Right atrium auricular region (tissue), 2 donors: Measurements from ENCODE around the gene MMS22L. TPM values are rescaled to one million over a fixed set of nuclear protein-coding genes. Genes with fewer than 3 reads are reported as not detected.

Experiments used
- DNase-seq: peaks from one replicate; pipeline ENCODE4 v3.0.0-alpha.2; 2019; ENCODE audit warnings: low spot score
- H3K27ac ChIP-seq, 2 donors: fragments of 200-600 bp; sonication (generic); 1 replicate in 1 of 2; 2 replicates in 1 of 2; pipeline ENCODE4 v1.5.1; 2016 to 2019
- H3K27me3 ChIP-seq, 2 donors: fragments of 200-600 bp; sonication (generic); one replicate each; pipeline versions ENCODE4 v1.5.1 to v1.6.0; 2017 to 2019
- H3K36me3 ChIP-seq: fragments of 200-600 bp; sonication (generic); one replicate; pipeline ENCODE4 v1.5.1; 2016
- H3K4me1 ChIP-seq, 2 donors: fragments of 200-600 bp; sonication (generic); one replicate each; pipeline versions ENCODE4 v1.5.1 to v1.6.0; 2017 to 2019
- H3K4me3 ChIP-seq, 2 donors: fragments of 200-600 bp; sonication (generic); 1 replicate in 1 of 2; 2 replicates in 1 of 2; pipeline ENCODE4 v1.5.1; 2017 to 2019; ENCODE audit warnings: mild to moderate bottlenecking in 1 of 2, moderate library complexity in 1 of 2
- H3K9me3 ChIP-seq, 2 donors: fragments of 200-600 bp; sonication (generic); one replicate each; pipeline ENCODE4 v1.5.1; 2019
- total RNA-seq, 2 donors: library from RNA; depleted of rRNA; stranded (reverse); fragments of >200 nt; gene quantifications; one replicate each; pipeline ENCODE4 v1.1.0, GENCODE V29; 2016
- TF ChIP-seq, protein P1 (sequence below), 2 donors: fragments of 200-600 bp; sonication (generic); IDR thresholded peaks; one replicate each; pipeline ENCODE4 v1.5.1; 2019; ENCODE audit warnings: antibody characterized with exemption in 2 of 2

MMS22L gene
- total RNA-seq, 2 donors from 2014 or later, result 1.1 to 4.0 TPM

DNA sequence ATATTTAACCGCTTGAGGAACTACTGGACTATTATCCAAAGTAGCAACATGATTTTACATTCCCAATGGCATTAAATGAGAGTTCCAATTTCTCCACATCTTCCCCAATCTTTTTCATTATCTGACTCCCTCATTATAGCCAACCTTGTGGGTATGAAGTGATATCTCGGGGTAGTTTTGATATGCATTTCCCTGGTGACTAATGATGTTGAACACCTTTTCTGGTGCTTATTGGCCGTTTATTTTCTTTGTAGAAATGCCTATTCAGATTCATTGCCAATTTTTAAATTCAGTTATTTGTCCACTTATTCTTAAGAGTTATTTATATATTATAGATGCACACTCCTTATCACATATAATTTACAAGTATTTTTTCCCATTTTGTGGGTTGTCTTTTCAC, 129.0 kb downstream of the MMS22L start:
- no peak overlapping the region for H3K4me3 ChIP-seq
- TF ChIP-seq, protein P1, sequence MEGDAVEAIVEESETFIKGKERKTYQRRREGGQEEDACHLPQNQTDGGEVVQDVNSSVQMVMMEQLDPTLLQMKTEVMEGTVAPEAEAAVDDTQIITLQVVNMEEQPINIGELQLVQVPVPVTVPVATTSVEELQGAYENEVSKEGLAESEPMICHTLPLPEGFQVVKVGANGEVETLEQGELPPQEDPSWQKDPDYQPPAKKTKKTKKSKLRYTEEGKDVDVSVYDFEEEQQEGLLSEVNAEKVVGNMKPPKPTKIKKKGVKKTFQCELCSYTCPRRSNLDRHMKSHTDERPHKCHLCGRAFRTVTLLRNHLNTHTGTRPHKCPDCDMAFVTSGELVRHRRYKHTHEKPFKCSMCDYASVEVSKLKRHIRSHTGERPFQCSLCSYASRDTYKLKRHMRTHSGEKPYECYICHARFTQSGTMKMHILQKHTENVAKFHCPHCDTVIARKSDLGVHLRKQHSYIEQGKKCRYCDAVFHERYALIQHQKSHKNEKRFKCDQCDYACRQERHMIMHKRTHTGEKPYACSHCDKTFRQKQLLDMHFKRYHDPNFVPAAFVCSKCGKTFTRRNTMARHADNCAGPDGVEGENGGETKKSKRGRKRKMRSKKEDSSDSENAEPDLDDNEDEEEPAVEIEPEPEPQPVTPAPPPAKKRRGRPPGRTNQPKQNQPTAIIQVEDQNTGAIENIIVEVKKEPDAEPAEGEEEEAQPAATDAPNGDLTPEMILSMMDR (IDR thresholded peaks at IDR 0.05), result no peak
- no peak overlapping the region for H3K27ac ChIP-seq
- no peaks in the 10 kb centered on the region for H3K27me3 ChIP-seq
- no peaks in the 10 kb centered on the region for H3K9me3 ChIP-seq
- no peak for DNase-seq
- no peaks in the 10 kb centered on the region for H3K4me1 ChIP-seq
- H3K36me3 ChIP-seq, result no peaks in the 10 kb centered on the region

DNA sequence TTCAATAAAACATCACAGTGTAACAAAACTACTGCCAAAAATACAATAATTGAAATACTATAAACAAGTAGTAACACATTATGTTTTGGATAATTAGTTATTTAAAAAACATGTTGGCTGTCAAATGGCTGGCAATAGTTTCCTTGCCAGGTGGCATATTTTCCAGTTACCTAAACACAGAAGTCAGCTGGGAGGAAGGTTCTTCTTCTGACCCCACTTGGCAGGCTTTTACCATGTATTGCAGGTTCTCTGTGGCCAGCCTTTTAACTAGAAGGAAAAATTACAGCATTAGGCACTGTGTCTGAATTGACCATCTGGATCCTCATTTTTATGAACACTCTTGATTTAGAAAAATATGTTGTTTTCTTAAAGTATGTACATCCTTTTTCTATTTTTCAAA, 131.4 kb downstream of the MMS22L start:
- H3K27me3 ChIP-seq, result no peaks in the 10 kb centered on the region
- TF ChIP-seq, protein P1 (IDR thresholded peaks at IDR 0.05), result no peak
- DNase-seq, result no peak

DNA sequence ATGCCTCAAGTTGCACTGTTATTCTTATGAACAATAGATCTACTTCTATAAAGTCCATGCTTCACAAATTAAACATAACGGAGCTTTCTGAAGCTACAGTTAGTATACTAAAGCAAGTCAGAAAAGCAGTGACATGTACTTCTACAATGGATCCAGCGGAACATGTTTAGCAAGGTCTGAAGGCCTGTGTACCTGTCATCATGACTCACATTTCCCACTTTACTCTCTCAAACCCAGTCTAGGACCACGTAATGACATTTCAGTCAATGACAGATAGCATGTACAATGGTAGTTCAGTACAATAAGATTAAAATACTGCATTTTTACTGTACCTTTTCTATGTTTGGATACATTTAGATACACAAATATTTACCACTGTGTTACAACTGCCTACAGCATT, 132.1 kb downstream of the MMS22L start:
- Histone ChIP-seq H3K4me1 (no peaks in the 10 kb centered on the region), H3K9me3 (no peaks in the 10 kb centered on the region), H3K4me3 (no peak overlapping the region), H3K36me3 (no peaks in the 10 kb centered on the region), H3K27ac (no peak overlapping the region), H3K27me3 (no peaks in the 10 kb centered on the region)
- no peak for DNase-seq
- TF ChIP-seq, protein P1 (IDR thresholded peaks at IDR 0.05), result no peak

More for the DNA sequence above, 131.4 kb downstream of the MMS22L start:
- no peak overlapping the region for H3K27ac ChIP-seq
- no peaks in the 10 kb centered on the region for H3K4me1 ChIP-seq
- no peaks in the 10 kb centered on the region for H3K9me3 ChIP-seq
- no peak overlapping the region for H3K4me3 ChIP-seq
- H3K36me3 ChIP-seq, result no peaks in the 10 kb centered on the region

DNA sequence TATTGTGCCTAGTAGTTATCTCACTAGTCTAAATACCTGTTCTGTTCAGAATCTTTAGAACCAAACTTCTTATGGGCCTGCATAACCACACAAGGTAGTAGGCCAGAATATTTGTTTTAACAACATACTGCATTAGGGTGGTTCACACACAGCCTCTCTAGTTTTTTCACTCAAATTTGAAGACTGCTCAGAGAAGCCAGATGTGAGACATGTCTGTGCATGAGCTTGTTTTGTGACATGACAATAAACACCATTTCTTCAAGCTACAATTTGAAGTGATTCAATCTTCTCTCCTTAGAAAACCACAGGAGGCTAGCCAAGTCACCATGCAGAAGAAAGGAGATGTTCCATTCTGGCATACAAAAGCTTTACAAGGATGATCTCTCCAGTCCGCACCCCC, 135.6 kb downstream of the MMS22L start:
- Histone ChIP-seq H3K27me3 (no peaks in the 10 kb centered on the region), H3K9me3 (no peaks in the 10 kb centered on the region), H3K4me1 (no peaks in the 10 kb centered on the region), H3K27ac (no peak overlapping the region), H3K36me3 (no peaks in the 10 kb centered on the region), H3K4me3 (no peak overlapping the region)
- DNase-seq, result no peak
- TF ChIP-seq, protein P1 (IDR thresholded peaks at IDR 0.05), result no peak

DNA sequence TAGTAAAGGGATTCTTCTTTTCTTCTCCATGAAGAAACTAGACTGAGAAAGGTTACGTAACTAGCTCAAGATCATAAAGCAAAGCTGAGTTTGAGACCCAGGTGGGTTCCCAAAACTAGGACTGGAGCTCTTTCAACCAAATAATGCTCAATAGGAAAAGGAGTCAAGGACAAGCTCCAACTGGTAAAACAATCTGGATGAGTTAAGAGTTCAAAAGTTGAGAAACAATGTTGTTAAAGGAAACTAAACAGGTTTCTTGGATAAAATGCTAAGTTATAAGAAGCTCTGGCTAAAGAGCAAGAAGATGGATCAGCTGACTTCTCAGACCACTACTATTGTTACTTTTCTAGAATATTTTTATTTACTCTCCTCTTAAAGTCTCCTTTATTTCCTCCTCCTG, 137.3 kb downstream of the MMS22L start:
- H3K4me1 ChIP-seq, result no peaks in the 10 kb centered on the region
- no peaks in the 10 kb centered on the region for H3K9me3 ChIP-seq
- no peak overlapping the region for H3K4me3 ChIP-seq
- H3K27me3 ChIP-seq, result no peaks in the 10 kb centered on the region
- H3K36me3 ChIP-seq, result no peaks in the 10 kb centered on the region
- no peak for DNase-seq
- TF ChIP-seq, protein P1 (IDR thresholded peaks at IDR 0.05), result no peak
- H3K27ac ChIP-seq, result no peak overlapping the region

DNA sequence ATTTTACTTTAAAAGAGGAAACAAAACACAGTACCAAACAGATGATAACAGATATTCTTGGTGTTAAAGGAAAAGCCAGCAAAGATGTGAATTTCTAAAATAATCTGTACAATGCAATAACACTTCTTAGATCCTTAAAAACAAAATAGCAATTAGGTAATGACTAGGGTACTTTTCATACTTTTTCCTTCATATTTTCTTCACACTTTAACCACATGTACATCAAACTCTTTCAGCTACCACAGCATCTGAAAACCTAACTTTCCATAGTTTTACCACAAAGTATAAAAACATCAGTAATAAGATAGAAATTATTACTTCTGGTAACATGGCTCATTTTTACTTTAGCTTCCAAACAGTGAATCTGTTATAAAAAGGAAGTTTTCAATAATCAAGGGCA, 141.3 kb downstream of the MMS22L start:
- Histone ChIP-seq H3K27ac (no peak overlapping the region), H3K27me3 (no peaks in the 10 kb centered on the region), H3K9me3 (no peaks in the 10 kb centered on the region), H3K36me3 (no peaks in the 10 kb centered on the region), H3K4me3 (no peak overlapping the region), H3K4me1 (no peaks in the 10 kb centered on the region)
- TF ChIP-seq, protein P1 (IDR thresholded peaks at IDR 0.05), result no peak
- DNase-seq, result no peak
